Fibroblast of peridontal ligament (primary cell): ENCODE measurements around the gene KCNK3.
A peak's percentile ranks its signal among the peaks of the same experiment; 100 is the strongest.
"Not testable (repeated sequence)": the region's sequence is repeated elsewhere in the genome, so short reads cannot be mapped to it uniquely, and the experiment has no call there.

ENCODE experiments used
- DNase-seq: peaks from one replicate; pipeline ENCODE4 v3.0.0-alpha.2; 2010; ENCODE audit errors: extremely low read depth

Gene KCNK3

GRCh38 chr2:26665296-26665695, 27.2 kb upstream of the KCNK3 start:
- not testable (repeated sequence) for DNase-seq

- DNase-seq: no peak
Measured at GRCh38 chr2:26666671-26667070, 25.9 kb upstream of the KCNK3 start.

- DNase-seq: no peak
Measured at GRCh38 chr2:26668041-26668440, 24.5 kb upstream of the KCNK3 start.

- DNase-seq: no peak
Measured at GRCh38 chr2:26668856-26669750, 23.4 kb upstream of the KCNK3 start.

- DNase-seq: peak; percentile 6
Measured at GRCh38 chr2:26670171-26670570, 22.4 kb upstream of the KCNK3 start.

- DNase-seq: no peak
Measured at GRCh38 chr2:26670931-26671460, 21.5 kb upstream of the KCNK3 start.

- no peak for DNase-seq
Measured at GRCh38 chr2:26671691-26672090, 20.8 kb upstream of the KCNK3 start.

GRCh38 chr2:26672112-26672817, 20.3 kb upstream of the KCNK3 start:
- DNase-seq: no peak

GRCh38 chr2:26672818-26673393, 19.6 kb upstream of the KCNK3 start:
- DNase-seq: no peak

GRCh38 chr2:26674002-26674751, 18.3 kb upstream of the KCNK3 start:
- no peak for DNase-seq

GRCh38 chr2:26674771-26675170, 17.8 kb upstream of the KCNK3 start:
- no peak for DNase-seq

GRCh38 chr2:26675651-26676255, 16.8 kb upstream of the KCNK3 start:
- no peak for DNase-seq

- DNase-seq: peak; percentile 23
Measured at GRCh38 chr2:26678035-26678434, 14.5 kb upstream of the KCNK3 start.

GRCh38 chr2:26679867-26680266, 12.7 kb upstream of the KCNK3 start:
- DNase-seq: no peak

- no peak for DNase-seq
Measured at GRCh38 chr2:26681656-26682055, 10.9 kb upstream of the KCNK3 start.

GRCh38 chr2:26682155-26682554, 10.4 kb upstream of the KCNK3 start:
- DNase-seq: no peak

GRCh38 chr2:26683583-26683982, 8.9 kb upstream of the KCNK3 start:
- DNase-seq: no peak

- no peak for DNase-seq
Measured at GRCh38 chr2:26685341-26685740, 7.2 kb upstream of the KCNK3 start.

GRCh38 chr2:26685989-26686839, 6.3 kb upstream of the KCNK3 start:
- DNase-seq: no peak

- no peak for DNase-seq
Measured at GRCh38 chr2:26687328-26687727, 5.2 kb upstream of the KCNK3 start.
